Esophagus squamous epithelium (tissue), 5 donors: ENCODE measurements around the gene EIF4ENIF1. TPM values are rescaled to one million over a fixed set of nuclear protein-coding genes. Genes with fewer than 3 reads are reported as not detected.
"Not testable (repeated sequence)": the region's sequence is repeated elsewhere in the genome, so short reads cannot be mapped to it uniquely, and the experiment has no call there.

Experiments
- DNase-seq: peaks from one replicate; lab custom pipeline; 2025; lab: John Stamatoyannopoulos, UW
- H3K27ac ChIP-seq, 4 donors: fragments of 200-600 bp; sonication (generic); one replicate each; pipeline ENCODE4 v1.5.1; 2016 to 2019; ENCODE audit warnings: mild to moderate bottlenecking in 1 of 4
- H3K27me3 ChIP-seq, 4 donors: fragments of 200-600 bp; sonication (generic); 1 replicate in 3 of 4; 2 replicates in 1 of 4; pipeline versions ENCODE4 v1.5.1 to v1.6.0; 2017 to 2021; ENCODE audit warnings: antibody characterized with exemption in 1 of 4
- H3K36me3 ChIP-seq, 3 donors: fragments of 200-600 bp; sonication (generic); one replicate each; pipeline ENCODE4 v1.5.1; 2016 to 2019
- H3K4me1 ChIP-seq, 3 donors: fragments of 200-600 bp; sonication (generic); one replicate each; pipeline ENCODE4 v1.5.1; 2017 to 2019
- H3K4me3 ChIP-seq, 4 donors: fragments of 200-600 bp; sonication (generic); 1 replicate in 3 of 4; 2 replicates in 1 of 4; pipeline ENCODE4 v1.5.1; 2016 to 2019; ENCODE audit warnings: mild to moderate bottlenecking in 2 of 4, moderate library complexity in 1 of 4
- H3K9me3 ChIP-seq, 3 donors: fragments of 200-600 bp; sonication (generic); one replicate each; pipeline ENCODE4 v1.5.1; 2016 to 2019
- CTCF ChIP-seq, 6 experiments: fragments of 450-650 bp in 4 of 6; fragments of 200-600 bp in 2 of 6; sonication (generic) in 2 of 6; IDR thresholded peaks; one replicate each; pipeline ENCODE4 v1.5.1; 2016 to 2019; ENCODE audit warnings: antibody characterized with exemption in 6 of 6, mild to moderate bottlenecking in 4 of 6, moderate library complexity in 4 of 6
- POLR2A ChIP-seq, 4 donors: fragments of 450-650 bp; IDR thresholded peaks; one replicate each; pipeline ENCODE4 v1.6.1; 2017; ENCODE audit warnings: antibody characterized with exemption in 4 of 4, mild to moderate bottlenecking in 4 of 4, moderate library complexity in 3 of 4
- WGBS, 2 donors: methylation state at CpG; one replicate each; pipeline ENCODE4 v1.1.5; 2018; 5-methylcytosine and 5-hydroxymethylcytosine counted together
- intact Hi-C: fragments of 100-400 bp; cut with DNase I; formaldehyde crosslinking; loops from one replicate; pipeline ENCODE4 v1.15.0; 2022
- total RNA-seq, 4 donors: library from RNA; depleted of rRNA; stranded (reverse); fragments of >200 nt; gene quantifications; one replicate each; pipeline ENCODE4 v1.1.0, GENCODE V29; 2016
- donor health status: DM: yes; HTN: yes; CAD: no.

EIF4ENIF1 gene
- total RNA-seq, 4 donors from 2014 or later: 8.3 to 14.3 (median 11.2) TPM

- no peak for TF ChIP-seq CTCF (IDR thresholded peaks at IDR 0.05)
- no peak for TF ChIP-seq POLR2A (IDR thresholded peaks at IDR 0.05)
- Histone ChIP-seq H3K4me3 (no peak overlapping the region), H3K4me1 (no peaks in the 10 kb centered on the region), H3K27me3 (no peaks in the 10 kb centered on the region), H3K36me3 (peaks cover 0 to 54% (median 0%) of the 10 kb centered on the region in 3 donors), H3K27ac (no peak overlapping the region), H3K9me3 (no peaks in the 10 kb centered on the region)
- no peak for DNase-seq
- WGBS, 2 donors: 85 to 91% methylated on average over 6 of the region's 6 CpGs
- intact Hi-C loops: no loop called here
These were observed 19.6 kb upstream of the EIF4ENIF1 start for GRCh38 chr22:31509061-31509762.

- TF ChIP-seq CTCF (IDR thresholded peaks at IDR 0.05) (no peak), POLR2A (IDR thresholded peaks at IDR 0.05) (no peak)
- 91 to 95% methylated on average over 4 of the region's 4 CpGs for WGBS, 2 donors
- Histone ChIP-seq H3K27me3 (no peaks in the 10 kb centered on the region), H3K9me3 (no peaks in the 10 kb centered on the region), H3K27ac (no peak overlapping the region), H3K4me1 (no peaks in the 10 kb centered on the region), H3K4me3 (no peak overlapping the region), H3K36me3 (peaks cover 0 to 47% (median 0%) of the 10 kb centered on the region in 3 donors)
- no peak for DNase-seq
- intact Hi-C loops: no loop called here
These were observed 18.9 kb upstream of the EIF4ENIF1 start for GRCh38 chr22:31508536-31508935.

- H3K9me3 ChIP-seq, intact Hi-C loops, DNase-seq, H3K27me3 ChIP-seq, H3K4me3 ChIP-seq, H3K4me1 ChIP-seq, H3K27ac ChIP-seq: not testable (repeated sequence)
- peaks cover 0 to 37% (median 0%) of the 10 kb centered on the region in 3 donors for H3K36me3 ChIP-seq
These were observed 17.9 kb upstream of the EIF4ENIF1 start for GRCh38 chr22:31507517-31507916.

GRCh38 chr22:31504282-31504681, 14.6 kb upstream of the EIF4ENIF1 start:
- H3K4me1 ChIP-seq: no peaks in the 10 kb centered on the region
- intact Hi-C loops: no loop called here
- 65 to 87% methylated on average over 4 of the region's 4 CpGs for WGBS, 2 donors
- H3K27ac ChIP-seq: no peak overlapping the region
- H3K36me3 ChIP-seq: peaks cover 0 to 9% (median 0%) of the 10 kb centered on the region in 3 donors
- TF ChIP-seq POLR2A (IDR thresholded peaks at IDR 0.05) (no peak), CTCF (IDR thresholded peaks at IDR 0.05) (no peak)
- no peaks in the 10 kb centered on the region for H3K9me3 ChIP-seq
- H3K27me3 ChIP-seq: no peaks in the 10 kb centered on the region
- no peak for DNase-seq
- no peak overlapping the region for H3K4me3 ChIP-seq

- 82 to 90% methylated on average over 14 of the region's 14 CpGs for WGBS, 2 donors
- intact Hi-C loops: no loop called here
- no peaks in the 10 kb centered on the region for H3K4me1 ChIP-seq
These were observed 13.7 kb upstream of the EIF4ENIF1 start for GRCh38 chr22:31503211-31503964.

More at GRCh38 chr22:31503211-31503964, 13.7 kb upstream of the EIF4ENIF1 start:
- no peaks in the 10 kb centered on the region for H3K9me3 ChIP-seq
- no peaks in the 10 kb centered on the region for H3K36me3 ChIP-seq
- H3K4me3 ChIP-seq: no peak overlapping the region
- no peak for TF ChIP-seq CTCF (IDR thresholded peaks at IDR 0.05)
- no peak for DNase-seq
- no peak overlapping the region for H3K27ac ChIP-seq
- no peaks in the 10 kb centered on the region for H3K27me3 ChIP-seq
